Measurements from ENCODE around the gene PEDS1. TPM values are rescaled to one million over a fixed set of nuclear protein-coding genes. Genes with fewer than 3 reads are reported as not detected.
A peak's percentile ranks its signal among the peaks of the same experiment; 100 is the strongest.

Gene PEDS1
- total and polyA plus RNA-seq, 2 of the 13 experiments (the other 11 are each of a cell fraction or from before 2014, with no cell fraction given): 30.5 to 93.9 TPM

DNA sequence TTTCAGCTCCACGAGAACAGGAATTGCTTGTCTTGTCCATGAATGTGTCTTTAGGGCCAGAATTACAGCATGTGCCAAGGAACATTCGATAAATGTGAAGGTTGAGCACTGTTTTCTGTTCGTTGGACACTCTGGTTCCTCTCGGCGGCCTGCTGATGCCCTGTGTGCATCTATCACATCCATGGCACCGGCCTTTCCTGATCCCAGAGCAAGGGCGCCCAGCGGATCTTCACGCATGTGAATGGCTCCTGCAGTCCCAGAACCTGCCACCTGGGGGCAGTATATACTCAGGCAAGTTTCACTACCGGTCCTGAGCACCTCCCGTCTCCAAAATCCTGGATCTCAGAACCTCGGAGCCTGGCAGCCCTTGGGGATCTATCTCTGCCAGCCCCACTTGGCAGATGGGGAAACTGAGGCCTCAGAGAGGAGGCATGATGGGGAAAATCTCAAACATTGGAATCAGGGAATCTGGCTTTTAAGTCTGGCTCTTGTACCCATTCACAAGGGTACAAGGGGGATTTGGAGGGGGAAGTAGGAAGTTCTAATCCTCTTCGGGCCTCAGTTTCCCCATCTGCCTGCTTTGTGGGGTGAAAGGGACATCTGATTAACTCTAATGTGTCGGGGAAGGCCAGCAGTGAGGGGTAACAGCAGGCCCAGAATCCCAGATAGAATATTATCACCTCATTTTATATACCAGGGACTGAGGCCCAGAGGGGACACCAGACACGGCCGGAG, 32.8 kb upstream of the PEDS1 start (continued):
- peak; percentile 99 for TF ChIP-seq RAD21 (CRISPR knock-in tag; IDR thresholded peaks at IDR 0.05)
- TF ChIP-seq ZNF83 (CRISPR knock-in tag; IDR thresholded peaks at IDR 0.05; ENCODE audit: borderline replicate concordance): no peak; the same call in 1 of the 2 replicates
- TF ChIP-seq IKZF4 (CRISPR knock-in tag; IDR thresholded peaks at IDR 0.05; ENCODE audit: borderline replicate concordance, low read depth, not compliant biosample characterization): no peak
- no peak; the same call in 1 of the 2 replicates for TF ChIP-seq PHF8 (CRISPR knock-in tag; IDR thresholded peaks at IDR 0.05)
- peak; percentile 64 for TF ChIP-seq ZSCAN31 (CRISPR knock-in tag; IDR thresholded peaks at IDR 0.05; ENCODE audit: low read depth)
- TF ChIP-seq JDP2 (CRISPR knock-in tag; IDR thresholded peaks at IDR 0.05; ENCODE audit: borderline replicate concordance): no peak
- TF ChIP-seq, protein P1, sequence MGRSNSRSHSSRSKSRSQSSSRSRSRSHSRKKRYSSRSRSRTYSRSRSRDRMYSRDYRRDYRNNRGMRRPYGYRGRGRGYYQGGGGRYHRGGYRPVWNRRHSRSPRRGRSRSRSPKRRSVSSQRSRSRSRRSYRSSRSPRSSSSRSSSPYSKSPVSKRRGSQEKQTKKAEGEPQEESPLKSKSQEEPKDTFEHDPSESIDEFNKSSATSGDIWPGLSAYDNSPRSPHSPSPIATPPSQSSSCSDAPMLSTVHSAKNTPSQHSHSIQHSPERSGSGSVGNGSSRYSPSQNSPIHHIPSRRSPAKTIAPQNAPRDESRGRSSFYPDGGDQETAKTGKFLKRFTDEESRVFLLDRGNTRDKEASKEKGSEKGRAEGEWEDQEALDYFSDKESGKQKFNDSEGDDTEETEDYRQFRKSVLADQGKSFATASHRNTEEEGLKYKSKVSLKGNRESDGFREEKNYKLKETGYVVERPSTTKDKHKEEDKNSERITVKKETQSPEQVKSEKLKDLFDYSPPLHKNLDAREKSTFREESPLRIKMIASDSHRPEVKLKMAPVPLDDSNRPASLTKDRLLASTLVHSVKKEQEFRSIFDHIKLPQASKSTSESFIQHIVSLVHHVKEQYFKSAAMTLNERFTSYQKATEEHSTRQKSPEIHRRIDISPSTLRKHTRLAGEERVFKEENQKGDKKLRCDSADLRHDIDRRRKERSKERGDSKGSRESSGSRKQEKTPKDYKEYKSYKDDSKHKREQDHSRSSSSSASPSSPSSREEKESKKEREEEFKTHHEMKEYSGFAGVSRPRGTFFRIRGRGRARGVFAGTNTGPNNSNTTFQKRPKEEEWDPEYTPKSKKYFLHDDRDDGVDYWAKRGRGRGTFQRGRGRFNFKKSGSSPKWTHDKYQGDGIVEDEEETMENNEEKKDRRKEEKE (IDR thresholded peaks at IDR 0.05): no peak
- TF ChIP-seq REL (CRISPR knock-in tag; conservative IDR thresholded peaks at IDR 0.05): peak; percentile 69; the same call in 1 of the 2 replicates
- TF ChIP-seq ZNF784 (CRISPR knock-in tag; IDR thresholded peaks at IDR 0.05; ENCODE audit: borderline replicate concordance): peak; percentile 60; the same call in 1 of the 2 replicates
- TF ChIP-seq ATF7 (IDR thresholded peaks at IDR 0.05): no peak
- TF ChIP-seq ATF7 (CRISPR knock-in tag; IDR thresholded peaks at IDR 0.05): no peak
- TF ChIP-seq ZNF3 (CRISPR knock-in tag; IDR thresholded peaks at IDR 0.05): peak; percentile 50
- no peak for TF ChIP-seq ZNF432 (CRISPR knock-in tag; IDR thresholded peaks at IDR 0.05; ENCODE audit: borderline replicate concordance)
- peak; percentile 59; the same call in 1 of the 2 replicates for TF ChIP-seq ZNF747 (CRISPR knock-in tag; IDR thresholded peaks at IDR 0.05; ENCODE audit: borderline replicate concordance)
- TF ChIP-seq, protein P2, sequence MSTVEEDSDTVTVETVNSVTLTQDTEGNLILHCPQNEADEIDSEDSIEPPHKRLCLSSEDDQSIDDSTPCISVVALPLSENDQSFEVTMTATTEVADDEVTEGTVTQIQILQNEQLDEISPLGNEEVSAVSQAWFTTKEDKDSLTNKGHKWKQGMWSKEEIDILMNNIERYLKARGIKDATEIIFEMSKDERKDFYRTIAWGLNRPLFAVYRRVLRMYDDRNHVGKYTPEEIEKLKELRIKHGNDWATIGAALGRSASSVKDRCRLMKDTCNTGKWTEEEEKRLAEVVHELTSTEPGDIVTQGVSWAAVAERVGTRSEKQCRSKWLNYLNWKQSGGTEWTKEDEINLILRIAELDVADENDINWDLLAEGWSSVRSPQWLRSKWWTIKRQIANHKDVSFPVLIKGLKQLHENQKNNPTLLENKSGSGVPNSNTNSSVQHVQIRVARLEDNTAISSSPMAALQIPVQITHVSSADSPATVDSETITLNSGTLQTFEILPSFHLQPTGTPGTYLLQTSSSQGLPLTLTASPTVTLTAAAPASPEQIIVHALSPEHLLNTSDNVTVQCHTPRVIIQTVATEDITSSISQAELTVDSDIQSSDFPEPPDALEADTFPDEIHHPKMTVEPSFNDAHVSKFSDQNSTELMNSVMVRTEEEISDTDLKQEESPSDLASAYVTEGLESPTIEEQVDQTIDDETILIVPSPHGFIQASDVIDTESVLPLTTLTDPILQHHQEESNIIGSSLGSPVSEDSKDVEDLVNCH (CRISPR knock-in tag; IDR thresholded peaks at IDR 0.05): no peak
- peak; percentile 47 for TF ChIP-seq ARID5B (CRISPR knock-in tag; IDR thresholded peaks at IDR 0.05)
- TF ChIP-seq, protein P3, sequence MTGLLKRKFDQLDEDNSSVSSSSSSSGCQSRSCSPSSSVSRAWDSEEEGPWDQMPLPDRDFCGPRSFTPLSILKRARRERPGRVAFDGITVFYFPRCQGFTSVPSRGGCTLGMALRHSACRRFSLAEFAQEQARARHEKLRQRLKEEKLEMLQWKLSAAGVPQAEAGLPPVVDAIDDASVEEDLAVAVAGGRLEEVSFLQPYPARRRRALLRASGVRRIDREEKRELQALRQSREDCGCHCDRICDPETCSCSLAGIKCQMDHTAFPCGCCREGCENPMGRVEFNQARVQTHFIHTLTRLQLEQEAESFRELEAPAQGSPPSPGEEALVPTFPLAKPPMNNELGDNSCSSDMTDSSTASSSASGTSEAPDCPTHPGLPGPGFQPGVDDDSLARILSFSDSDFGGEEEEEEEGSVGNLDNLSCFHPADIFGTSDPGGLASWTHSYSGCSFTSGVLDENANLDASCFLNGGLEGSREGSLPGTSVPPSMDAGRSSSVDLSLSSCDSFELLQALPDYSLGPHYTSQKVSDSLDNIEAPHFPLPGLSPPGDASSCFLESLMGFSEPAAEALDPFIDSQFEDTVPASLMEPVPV (CRISPR knock-in tag; IDR thresholded peaks at IDR 0.05): no peak

Data from HepG2 (cell line).